Activated CD4-positive, CD25-positive, alpha-beta regulatory T cell (primary cell): ENCODE measurements around the gene RHBDD1.
"Not testable (repeated sequence)": the region's sequence is repeated elsewhere in the genome, so short reads cannot be mapped to it uniquely, and the experiment has no call there.

Source experiments
- DNase-seq, 4 experiments: peaks; one replicate each; lab custom pipeline; 2025; lab: John Stamatoyannopoulos, UW

Gene RHBDD1

DNA sequence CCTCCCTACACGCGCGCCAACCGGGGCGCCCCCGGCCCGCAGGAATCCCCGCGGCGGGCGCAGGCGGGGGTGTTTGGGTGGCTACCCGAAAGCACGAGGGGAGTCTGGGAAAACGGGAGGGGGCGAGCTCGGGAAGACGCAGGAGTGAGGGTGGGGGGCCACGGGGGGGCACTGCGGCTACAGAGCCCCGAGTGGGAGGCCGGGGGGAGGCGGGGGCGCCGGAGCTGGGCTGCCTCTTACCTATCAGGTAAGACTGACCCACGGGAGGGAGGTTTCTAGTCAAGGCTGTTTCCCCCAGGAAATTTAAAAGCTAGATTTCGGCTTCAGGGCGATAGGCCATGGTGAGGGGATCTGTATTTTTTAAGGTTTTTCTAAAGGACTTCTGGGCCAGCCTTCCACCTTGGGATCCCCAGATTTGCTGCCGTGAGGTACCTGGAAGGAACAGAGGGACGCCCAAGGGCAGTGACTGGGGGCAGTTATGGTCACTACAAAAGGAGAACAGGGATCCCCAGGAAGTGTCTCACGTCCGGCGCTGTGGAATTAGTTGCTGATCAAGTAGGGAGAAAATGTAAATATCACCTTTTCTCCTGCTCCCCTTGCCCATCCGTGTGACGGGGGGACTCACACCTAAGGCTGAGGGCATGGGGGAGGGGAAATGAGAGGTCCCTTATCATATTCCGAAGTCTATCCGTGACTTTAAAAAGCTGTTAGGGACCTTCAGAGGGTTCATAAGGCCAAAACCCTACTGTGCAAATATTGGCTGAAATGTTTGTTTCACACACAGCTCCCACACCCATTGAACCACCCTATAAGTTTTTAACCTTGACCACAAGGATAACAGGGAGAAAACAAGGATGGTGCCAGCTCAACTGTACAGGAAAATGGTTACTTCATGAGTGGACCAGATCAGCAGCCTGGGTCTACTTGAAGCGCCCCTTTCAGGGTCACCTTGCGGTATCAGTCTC lies 35.6 kb upstream of the RHBDD1 start:
- DNase-seq = no peak

DNA sequence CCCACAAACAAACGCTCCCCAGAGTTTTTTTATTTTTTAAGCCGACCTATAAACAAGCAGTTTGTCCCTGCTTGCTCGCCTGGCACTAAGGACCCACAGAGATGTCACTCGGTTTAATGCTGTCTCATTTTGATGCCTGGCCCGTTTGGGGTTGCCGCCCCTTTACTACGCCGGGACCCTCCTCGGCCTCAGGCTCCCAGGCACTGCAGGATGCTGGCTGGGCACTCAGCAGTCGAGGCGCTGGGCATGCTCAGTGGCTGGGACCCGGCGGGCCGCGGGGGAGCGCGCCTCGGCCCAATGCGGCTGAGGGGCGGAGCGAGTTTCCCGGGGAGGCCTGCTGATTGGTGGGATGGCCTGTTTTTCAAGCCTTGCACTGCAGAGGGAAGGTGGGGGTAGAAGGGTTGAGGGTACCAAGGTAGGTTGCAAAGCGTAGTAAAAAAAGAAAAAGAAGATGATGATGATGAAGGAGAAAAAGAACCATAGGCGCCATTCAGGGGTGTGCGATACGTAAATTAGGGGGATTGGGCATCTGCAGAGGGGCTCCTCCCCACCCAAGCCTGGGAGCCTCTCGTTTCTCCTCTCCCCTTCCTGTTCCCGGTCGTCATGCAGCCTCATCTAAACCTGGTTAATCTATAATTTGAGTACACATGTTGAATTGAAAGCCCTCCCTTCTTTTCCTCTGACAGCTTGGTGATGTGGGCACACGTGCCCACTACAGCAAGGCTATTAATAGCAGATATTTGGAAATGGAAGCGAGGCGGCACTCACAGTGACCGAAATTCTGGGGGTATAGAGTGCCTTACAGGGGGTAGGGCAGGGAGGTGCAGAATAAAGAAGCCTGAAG lies 34.7 kb upstream of the RHBDD1 start:
- DNase-seq = peak; percentile 28 to 67 (median 40)

DNA sequence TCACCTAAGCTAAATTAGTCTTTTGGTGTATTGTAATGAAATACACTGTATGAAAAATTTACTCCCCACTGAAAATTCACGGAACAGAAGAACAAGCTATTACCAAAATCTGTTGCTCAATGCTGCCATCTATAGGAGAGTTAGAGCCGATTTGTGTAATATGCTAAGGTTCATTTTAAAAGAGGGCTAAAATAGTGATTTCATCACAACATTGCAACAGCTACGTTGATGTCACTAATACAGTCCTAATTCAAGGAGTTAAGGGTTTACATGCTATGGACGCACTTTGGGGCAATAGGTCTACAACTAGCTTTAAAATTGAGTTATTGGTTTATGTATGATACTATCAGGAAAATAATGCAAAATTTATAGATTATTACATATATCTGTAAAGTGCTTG lies 33.3 kb upstream of the RHBDD1 start:
- no peak for DNase-seq

DNA sequence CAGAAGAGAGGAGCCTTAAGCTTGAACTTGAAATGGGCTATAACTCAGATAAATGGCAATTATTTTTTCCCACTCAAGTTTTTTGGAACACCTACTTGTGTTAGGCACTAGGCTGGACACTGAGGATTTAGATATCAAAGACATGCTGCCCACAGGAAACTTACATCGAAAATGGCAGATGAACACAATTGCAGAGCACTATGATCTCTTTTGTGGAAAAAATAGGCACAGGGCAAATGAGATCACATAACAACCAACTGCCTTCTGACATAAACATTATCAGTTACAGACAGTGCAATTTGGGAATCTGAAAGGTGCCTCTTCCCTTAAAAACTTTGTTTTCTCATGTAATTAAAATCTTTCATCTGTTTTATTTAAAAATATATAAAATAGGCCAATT lies 32.4 kb upstream of the RHBDD1 start:
- no peak for DNase-seq

DNA sequence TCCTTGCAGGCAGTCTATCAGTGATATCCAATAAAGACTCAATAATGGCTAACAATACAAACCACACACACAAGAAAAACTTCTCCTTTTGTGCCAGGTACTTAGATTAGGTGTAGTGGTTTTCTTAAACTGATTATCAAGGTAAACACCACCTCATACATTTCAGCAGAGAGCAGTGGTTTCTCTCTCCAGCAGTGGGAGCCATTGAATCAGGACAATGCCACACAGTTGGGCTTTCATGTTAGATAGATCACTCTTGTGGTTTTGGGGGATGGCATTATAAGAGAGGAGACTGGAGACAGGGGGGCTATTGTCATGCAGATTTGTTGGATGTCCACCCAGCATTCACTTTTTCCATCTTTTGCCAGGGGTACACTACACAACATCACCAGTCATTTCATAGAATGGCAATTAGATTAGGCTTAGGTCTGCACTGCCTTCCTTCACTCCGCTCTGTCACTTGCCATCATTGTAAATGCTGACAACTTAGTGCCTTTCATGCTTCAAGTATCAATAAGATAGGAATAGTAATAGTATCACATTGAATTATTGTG lies 22.6 kb upstream of the RHBDD1 start:
- DNase-seq = no peak

DNA sequence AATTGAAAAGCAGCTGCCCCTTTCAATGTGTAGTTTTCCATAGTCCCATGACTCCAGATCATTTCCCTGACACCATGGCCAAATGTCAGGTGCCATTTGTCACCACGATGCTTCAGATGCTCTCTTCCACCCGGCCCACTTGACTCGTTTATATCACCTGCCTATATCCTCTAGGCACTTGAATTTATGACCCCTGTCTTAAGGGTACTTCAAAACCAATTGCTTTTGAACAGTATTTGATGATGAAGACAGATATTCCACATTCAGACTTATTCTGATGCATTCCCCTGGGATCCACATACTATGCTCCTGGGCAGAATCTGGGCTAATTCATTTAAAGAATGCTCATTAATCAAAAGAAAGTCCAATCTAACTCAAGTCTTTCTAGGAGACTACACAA lies 16.9 kb upstream of the RHBDD1 start:
- no peak for DNase-seq

DNA sequence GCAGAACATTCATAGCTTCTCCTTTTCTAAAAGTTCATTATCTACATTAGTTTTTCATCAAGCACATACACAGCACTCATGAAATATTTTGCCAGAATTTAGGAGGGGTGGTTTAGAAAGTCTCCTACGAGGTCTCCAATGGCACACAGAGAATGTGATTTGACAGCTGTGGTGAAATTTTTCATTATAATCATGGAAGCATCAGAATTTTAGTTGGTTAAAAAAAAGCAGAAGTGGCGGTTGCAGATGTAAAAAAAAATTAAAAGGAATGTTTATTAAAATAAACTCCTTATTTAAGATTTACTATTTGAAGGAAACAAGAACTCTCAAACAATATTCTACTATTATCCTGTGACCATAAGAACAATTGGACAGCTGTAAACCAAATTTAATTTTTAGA lies 10.8 kb upstream of the RHBDD1 start:
- DNase-seq = no peak

DNA sequence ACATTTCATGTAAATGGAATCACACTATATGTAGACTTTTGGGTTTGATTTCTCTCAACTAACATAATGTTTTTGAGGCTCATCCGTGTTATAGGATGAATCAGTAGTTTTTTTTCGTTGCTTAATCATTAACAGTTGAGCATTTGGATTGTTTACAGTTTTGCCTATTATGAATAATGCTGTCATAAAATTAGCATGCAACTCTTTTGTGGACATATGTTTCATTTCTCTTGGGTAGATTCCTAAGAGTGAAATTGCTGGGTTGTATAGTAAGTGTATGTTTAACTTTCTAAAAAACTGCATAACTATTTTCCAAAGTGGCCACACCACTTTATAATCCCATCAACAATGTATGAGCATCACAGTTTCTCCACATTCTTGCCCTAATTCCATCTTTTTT lies 7.7 kb upstream of the RHBDD1 start:
- DNase-seq = no peak

DNA sequence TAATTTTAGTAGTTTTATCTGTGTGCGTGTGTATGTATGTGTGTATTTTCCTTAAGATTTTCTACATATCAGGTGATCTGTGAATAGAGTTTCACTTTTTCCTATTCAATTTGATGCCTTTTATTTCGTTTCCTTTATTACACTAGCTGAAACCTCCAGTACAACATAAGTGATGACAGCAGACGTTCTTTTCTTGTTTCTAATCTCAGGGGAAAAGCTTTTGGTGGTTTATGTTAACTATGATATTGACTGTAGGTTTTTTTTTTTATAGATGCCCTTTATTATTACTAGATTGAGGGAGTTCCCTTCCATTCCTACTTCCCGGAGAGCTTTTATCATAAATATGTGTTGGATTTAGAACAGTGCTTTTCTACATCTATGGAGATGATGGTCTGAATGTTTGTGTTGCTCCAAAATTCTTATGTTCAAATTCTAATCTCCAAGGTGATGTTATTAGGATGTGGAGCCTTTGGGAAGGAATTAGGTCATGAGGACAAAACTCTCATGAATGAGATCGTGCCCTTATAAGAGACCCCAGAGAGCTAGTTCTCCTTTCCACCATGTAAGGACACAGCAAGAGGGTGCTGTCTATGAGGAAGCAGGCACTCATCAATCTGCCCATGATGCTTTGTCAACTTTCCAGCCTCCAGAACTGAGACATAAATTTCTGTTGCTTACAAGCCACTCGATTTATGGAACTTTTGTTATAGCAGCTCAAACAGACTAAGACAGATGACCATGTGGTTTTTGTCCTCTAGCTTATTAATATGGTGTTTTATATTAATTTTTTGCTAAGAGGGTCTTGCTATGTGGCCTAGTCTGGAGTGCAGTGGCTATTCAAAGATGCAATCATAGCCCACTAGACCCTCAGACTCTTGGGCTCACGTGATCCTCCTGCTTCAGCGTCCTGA lies 5.9 kb upstream of the RHBDD1 start:
- no peak for DNase-seq

DNA sequence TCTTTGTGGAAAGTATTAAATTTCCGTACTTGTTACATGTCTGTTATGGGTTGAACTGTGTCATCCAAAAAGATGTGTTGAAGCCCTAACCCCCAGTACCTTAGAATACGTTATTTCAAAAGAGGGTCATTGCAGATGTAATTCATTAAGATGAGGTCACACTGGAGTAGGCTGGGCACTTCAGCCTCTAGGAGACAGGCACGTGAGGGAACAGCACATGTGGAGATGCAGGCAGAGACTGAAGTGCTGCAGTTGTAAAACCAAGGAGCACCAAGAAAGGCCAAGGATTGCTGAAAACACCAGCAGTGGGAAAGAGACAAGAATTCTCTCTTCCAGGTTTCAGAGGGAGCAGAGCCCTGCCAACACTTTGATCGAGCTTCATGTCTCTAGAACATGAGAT lies 4.6 kb upstream of the RHBDD1 start:
- DNase-seq = no peak

DNA sequence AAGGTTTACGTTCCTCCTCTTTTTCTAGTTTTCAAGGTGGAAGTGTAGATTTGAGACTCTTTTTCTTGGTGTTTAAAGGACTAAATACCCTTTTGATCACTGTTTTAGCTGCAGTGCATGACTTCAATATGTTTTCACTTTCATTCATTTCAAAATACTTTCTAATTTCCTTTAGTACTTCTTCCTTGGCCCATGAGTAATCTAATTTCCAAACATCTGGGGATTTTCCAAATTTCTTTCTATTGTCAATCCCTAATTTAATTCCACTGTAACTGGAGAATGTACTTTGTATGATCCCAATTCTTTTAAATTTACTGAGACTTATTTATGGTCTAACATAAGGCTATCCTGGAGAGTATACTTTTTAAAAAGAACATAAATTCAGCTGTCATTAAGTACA lies 3.8 kb upstream of the RHBDD1 start:
- DNase-seq = no peak

DNA sequence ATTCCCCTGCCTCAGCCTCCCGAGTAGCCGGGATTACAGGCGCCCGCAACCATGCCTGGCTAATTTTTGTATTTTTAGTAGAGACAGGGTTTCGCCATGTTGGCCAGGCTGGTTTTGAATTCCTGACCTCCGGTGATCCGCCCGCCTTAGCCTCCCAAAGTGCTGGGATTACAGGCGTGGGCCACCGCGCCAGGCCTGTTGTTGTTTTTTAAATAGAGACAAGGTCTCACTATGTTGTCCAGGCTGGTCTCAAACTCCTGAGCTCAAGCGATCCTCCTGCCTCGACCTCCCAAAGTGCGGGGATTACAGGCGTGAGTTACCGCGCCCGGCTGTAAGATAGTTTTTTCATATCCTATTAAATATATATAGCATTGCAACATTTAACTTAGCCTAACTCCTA lies 974 bp upstream of the RHBDD1 start:
- DNase-seq = not testable (repeated sequence)

DNA sequence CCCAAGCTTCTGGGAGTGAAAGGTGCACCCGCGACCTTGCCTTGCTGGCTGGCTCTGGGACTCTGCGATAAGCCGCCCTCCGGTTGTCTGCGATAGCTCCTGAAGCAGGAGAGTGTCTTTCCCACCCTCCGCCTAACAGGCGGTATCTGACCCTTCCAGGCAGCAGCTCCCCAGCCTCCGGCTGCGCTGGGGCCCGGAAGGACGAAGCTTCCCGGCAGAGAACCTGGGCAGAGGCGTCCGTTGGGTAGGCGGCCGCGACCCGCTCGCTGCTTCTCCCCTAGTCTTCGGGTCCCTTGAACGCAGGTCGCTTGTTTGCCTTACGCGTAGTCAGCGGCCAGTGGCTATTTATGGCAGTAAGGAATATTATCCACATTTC lies 446 bp upstream of the RHBDD1 start:
- DNase-seq = peak in 2 of 4 experiments; percentile 41 to 43

DNA sequence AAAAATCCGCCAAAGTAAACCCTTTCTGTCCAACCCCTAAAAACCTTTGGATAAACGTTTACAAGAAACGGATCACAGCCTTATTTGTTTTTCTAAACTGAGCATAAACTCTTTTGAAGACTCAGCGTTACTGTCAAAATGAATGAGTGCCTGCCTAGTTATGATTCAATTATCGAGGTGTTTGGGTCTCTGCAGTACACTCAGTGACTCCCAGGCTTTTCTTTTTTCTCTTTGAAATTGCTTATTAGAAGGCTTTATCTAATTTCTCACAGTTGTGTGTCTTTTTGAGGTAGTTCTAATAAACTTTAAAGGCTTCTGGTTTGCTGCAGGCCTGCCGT lies 663 bp downstream of the RHBDD1 start:
- DNase-seq = no peak

DNA sequence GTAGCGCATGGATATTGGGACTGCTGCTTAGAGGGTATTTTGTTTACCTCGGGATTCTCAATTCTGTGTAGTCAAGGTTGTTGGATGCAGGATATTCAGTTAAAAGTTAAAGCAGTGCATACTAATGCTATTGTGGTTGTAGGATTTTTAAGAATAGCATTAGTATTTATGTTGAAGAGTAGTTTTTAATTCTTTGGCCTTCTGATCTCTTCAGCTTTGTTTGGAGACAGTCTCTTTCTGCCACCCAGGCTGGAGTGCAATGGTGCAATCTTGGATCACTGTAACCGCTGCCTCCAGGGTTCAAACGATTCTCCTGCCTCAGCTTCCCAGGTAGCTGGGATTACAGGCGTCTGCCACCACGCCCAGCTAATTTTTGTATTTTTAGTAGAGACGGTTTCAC lies 1.5 kb downstream of the RHBDD1 start:
- no peak for DNase-seq

DNA sequence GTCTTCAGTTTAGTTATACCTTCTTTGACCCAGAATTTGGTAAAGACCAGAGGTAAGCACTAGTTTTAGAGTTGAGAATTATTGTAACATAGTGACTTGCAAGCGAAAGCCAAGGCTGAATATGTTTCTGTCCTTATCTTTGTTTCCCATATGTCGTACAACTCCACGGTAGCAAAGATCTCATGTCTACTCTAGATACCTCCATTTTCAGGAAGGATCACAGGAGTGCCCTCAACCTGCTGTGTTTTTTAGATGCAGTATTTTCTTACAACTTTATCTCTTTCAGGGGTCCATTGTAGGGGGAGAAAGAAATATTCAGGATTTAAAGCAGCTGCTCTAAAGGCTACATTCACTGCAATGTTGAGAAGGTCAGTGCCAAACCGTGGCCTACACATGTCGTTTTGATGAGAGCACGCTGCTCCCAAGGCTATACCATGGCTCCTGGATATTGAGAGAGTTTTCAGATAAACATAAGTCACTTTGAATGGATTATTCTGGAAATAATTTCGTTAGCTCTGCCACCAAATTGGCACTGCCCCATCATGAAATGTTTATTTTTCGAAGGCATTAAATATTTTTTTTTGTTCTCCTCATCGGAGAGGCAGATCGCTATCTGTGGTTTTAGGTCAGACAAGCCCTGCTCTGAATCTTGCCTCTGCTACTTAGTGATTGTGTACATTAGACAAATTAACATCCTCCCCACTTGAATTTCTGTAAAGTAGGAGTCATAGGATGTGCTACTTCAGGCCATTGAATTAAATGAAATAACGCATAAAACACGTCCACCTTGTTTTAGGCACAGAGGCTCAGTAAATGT lies 2.1 kb downstream of the RHBDD1 start:
- DNase-seq = no peak

DNA sequence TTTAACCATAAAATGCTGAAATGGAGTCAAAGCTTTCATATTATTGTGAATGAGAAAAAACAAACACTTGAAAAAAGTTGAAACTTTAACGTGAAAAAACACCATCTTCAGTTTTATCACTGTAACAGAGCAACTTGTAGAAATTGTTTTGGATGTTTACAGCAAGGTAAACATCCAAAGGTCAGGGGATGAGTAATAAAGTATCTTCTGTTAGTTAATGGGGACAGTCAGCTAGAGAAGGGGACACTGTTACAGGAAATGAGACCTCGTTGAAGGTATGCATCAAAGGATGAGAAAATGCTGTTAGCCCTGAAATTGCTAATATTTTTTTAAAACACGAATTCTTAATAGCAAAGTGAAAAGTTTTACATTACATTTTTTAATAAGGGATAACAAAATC lies 2.9 kb downstream of the RHBDD1 start:
- no peak for DNase-seq

DNA sequence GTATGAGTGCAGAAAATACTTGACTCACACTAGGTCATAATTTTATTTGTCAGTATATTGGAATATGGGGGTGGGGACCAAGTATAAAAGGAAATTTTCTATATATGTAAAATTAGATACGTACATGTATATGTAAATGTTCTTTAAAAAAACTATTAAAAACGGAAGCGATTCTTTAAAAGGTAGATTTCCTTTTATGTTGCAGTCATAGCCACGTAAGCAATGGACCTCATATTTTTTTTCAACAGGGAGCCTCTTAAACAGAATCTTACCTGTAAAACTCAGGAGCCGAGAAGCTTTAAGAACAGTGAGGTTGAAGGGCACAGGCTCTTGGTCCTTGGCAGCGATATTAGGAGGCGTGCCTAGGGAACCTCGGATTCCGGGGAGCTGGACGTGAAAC lies 3.3 kb downstream of the RHBDD1 start:
- DNase-seq = no peak

DNA sequence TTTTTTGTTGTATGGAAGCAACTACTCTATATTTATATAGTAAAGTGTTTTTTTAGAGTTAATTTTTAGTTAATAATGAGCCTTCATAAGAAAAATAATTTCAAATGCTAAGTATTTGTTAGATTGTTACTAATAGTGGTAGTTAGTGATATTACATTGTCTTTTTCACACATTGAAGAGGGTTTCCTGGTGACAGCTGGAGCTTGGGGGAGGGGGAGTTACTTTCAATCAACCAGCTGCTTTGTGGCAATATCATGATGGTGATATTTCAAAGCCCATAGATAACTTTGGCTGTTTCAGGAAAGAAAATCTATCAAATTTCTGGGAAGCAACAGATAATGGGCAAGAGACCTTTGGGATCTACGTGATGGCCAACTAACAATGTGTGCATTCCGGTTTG lies 4.1 kb downstream of the RHBDD1 start:
- no peak for DNase-seq

DNA sequence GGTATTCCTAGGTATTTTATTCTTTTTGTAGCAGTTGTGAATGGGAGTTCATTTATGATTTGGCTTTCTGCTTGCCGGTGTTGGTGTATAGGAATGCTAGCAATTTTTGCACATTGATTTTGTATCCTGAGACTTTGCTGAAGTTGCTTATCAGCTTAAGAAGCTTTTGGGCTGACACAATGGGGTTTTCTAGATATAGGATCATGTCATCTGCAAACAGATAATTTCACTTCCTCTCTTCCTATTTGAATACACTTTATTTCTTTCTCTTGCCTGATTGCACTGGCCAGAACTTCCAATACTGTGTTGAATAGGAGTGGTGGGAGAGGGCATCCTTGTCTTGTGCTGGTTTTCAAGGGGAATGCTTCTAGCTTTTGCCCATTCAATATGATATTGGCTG lies 7.1 kb downstream of the RHBDD1 start:
- DNase-seq = not testable (repeated sequence)
